HEK293 (cell line): Measurements from ENCODE around the gene ZNF79.

Experiments used
- CTCF ChIA-PET: fragments of 350-600 bp; formaldehyde crosslinking; extraction: SDS; loops from one replicate; lab custom pipeline; 2021; ENCODE audit warnings: antibody characterized with exemption; lab: Yijun Ruan, JAX
- POLR2A ChIA-PET: fragments of 300-600 bp; formaldehyde crosslinking; extraction: SDS; loops from one replicate; lab custom pipeline; 2020; ENCODE audit warnings: antibody characterized with exemption, inconsistent platforms; lab: Yijun Ruan, JAX
- H3K27ac ChIP-seq: fragments of 200-500 bp; sonication (Bioruptor generic); 2 replicates; pipeline ENCODE4 v1.5.1; 2014; ENCODE audit warnings: low read depth, low read length, control low read depth, inconsistent platforms; ENCODE audit errors: extremely low read depth
- H3K36me3 ChIP-seq, 2 experiments: fragments of 200-500 bp in 1 of 2; sonication (Bioruptor generic) in 1 of 2; 1 replicate in 1 of 2; 2 replicates in 1 of 2; pipeline ENCODE4 v1.5.1; 2014 to 2017; ENCODE audit warnings: inconsistent platforms in 2 of 2, low read length in 2 of 2; ENCODE audit not compliant: control insufficient read depth in 2 of 2, insufficient read depth in 1 of 2
- H3K4me1 ChIP-seq: fragments of 200-500 bp; sonication (Bioruptor generic); 2 replicates; pipeline ENCODE4 v1.5.1; 2014; ENCODE audit warnings: mild to moderate bottlenecking, low read length, inconsistent platforms; ENCODE audit not compliant: control insufficient read depth, insufficient read depth
- H3K4me3 ChIP-seq: 2 replicates; pipeline ENCODE4 v1.5.1; 2011; ENCODE audit warnings: low read depth, mild to moderate bottlenecking, control low read depth, low read length, moderate library complexity
- H3K9me3 ChIP-seq: fragments of 200-500 bp; sonication (Bioruptor generic); 2 replicates; pipeline ENCODE4 v1.5.1; 2014; ENCODE audit warnings: low read depth, low read length, inconsistent platforms; ENCODE audit not compliant: control insufficient read depth, insufficient read depth
- BCL6B ChIP-seq: fragments of 450-650 bp; formaldehyde crosslinking; IDR thresholded peaks from 2 replicates; pipeline ENCODE4 v1.5.1; 2017; ENCODE audit warnings: missing biosample characterization, missing genetic modification characterization
- ELK4 ChIP-seq: IDR thresholded peaks from 2 replicates; pipeline ENCODE4 v1.6.1; 2011; ENCODE audit warnings: mild to moderate bottlenecking, low read depth, low read length, borderline replicate concordance
- RBAK ChIP-seq: fragments of 450-650 bp; formaldehyde crosslinking; IDR thresholded peaks from 2 replicates; pipeline ENCODE4 v1.5.1; 2016; ENCODE audit warnings: missing biosample characterization, missing genetic modification characterization
- ZBTB26 ChIP-seq: fragments of 450-650 bp; formaldehyde crosslinking; optimal IDR thresholded peaks from 2 replicates; pipeline ENCODE3; 2016; ENCODE audit warnings: missing biosample characterization, mild to moderate bottlenecking, missing genetic modification characterization
- ZFP3 ChIP-seq: fragments of 450-650 bp; formaldehyde crosslinking; IDR thresholded peaks from 2 replicates; pipeline ENCODE4 v1.5.1; 2016; ENCODE audit warnings: low read depth, missing biosample characterization, missing genetic modification characterization
- ZFP69B ChIP-seq: fragments of 450-650 bp; formaldehyde crosslinking; IDR thresholded peaks from 2 replicates; pipeline ENCODE4 v1.5.1; 2016; ENCODE audit warnings: missing biosample characterization, missing genetic modification characterization
- ZNF175 ChIP-seq: fragments of 450-650 bp; formaldehyde crosslinking; IDR thresholded peaks from 2 replicates; pipeline ENCODE4 v1.5.1; 2016; ENCODE audit warnings: missing biosample characterization, missing genetic modification characterization
- ZNF292 ChIP-seq: fragments of 450-650 bp; formaldehyde crosslinking; IDR thresholded peaks from 2 replicates; pipeline ENCODE4 v1.5.1; 2016; ENCODE audit warnings: low read depth, missing biosample characterization, missing genetic modification characterization, borderline replicate concordance
- ZNF311 ChIP-seq: fragments of 450-650 bp; formaldehyde crosslinking; IDR thresholded peaks from 2 replicates; pipeline ENCODE4 v1.5.1; 2017; ENCODE audit warnings: missing biosample characterization, missing genetic modification characterization, borderline replicate concordance
- ZNF423 ChIP-seq: fragments of 450-650 bp; formaldehyde crosslinking; IDR thresholded peaks from 2 replicates; pipeline ENCODE4 v1.5.1; 2016; ENCODE audit warnings: missing biosample characterization, missing genetic modification characterization
- ZNF510 ChIP-seq: fragments of 450-650 bp; formaldehyde crosslinking; IDR thresholded peaks from 2 replicates; pipeline ENCODE4 v1.5.1; 2018; ENCODE audit warnings: mild to moderate bottlenecking, missing genetic modification characterization, missing biosample characterization; ENCODE audit not compliant: insufficient replicate concordance
- ZNF555 ChIP-seq: fragments of 450-650 bp; formaldehyde crosslinking; conservative IDR thresholded peaks from 2 replicates; pipeline ENCODE4 v1.5.1; 2017; ENCODE audit warnings: missing biosample characterization, mild to moderate bottlenecking, missing genetic modification characterization, inconsistent platforms
- ZNF580 ChIP-seq: fragments of 450-650 bp; formaldehyde crosslinking; IDR thresholded peaks from 2 replicates; pipeline ENCODE4 v1.5.1; 2016; ENCODE audit warnings: missing biosample characterization, missing genetic modification characterization
- ZNF629 ChIP-seq: fragments of 450-650 bp; formaldehyde crosslinking; IDR thresholded peaks from 2 replicates; pipeline ENCODE4 v1.5.1; 2017; ENCODE audit warnings: missing biosample characterization, missing genetic modification characterization
- ZSCAN30 ChIP-seq: fragments of 450-650 bp; IDR thresholded peaks from 2 replicates; pipeline ENCODE4 v1.5.1; 2018; ENCODE audit warnings: missing biosample characterization, mild to moderate bottlenecking, missing genetic modification characterization, moderate library complexity

ZNF79 gene

GRCh38 chr9:127473932-127474331 lies 49.8 kb downstream of the ZNF79 start:
- TF ChIP-seq RBAK (tag by site-specific recombination) (no peak), BCL6B (tag by site-specific recombination) (no peak), ZNF292 (tag by site-specific recombination) (no peak), ZNF580 (tag by site-specific recombination) (no peak), ZNF510 (tag by site-specific recombination) (no peak), ELK4 (no peak), ZNF175 (tag by site-specific recombination) (no peak), ZNF555 (tag by site-specific recombination) (no peak), ZNF423 (tag by site-specific recombination) (no peak)
- H3K9me3 ChIP-seq, result no peaks in the 10 kb centered on the region
- ChIA-PET CTCF (interaction anchor here (0.5 to 1.1 kb wide), 4 partner anchors 21 to 282 kb away, joined by 3 read pairs; no protein-coding TSS in a partner anchor), POLR2A (interaction anchor here (0.7 to 1.8 kb wide), 2 partner anchors 17 to 22 kb away, joined by 5 to 6 read pairs; partner anchors contain the start of genes LRSAM1 and RPL12)
- H3K4me1 ChIP-seq, result no peaks in the 10 kb centered on the region
- H3K4me3 ChIP-seq, result no peak overlapping the region
- no peak overlapping the region for H3K27ac ChIP-seq
- peaks cover 0 to 17% of the 10 kb centered on the region in 2 experiments; a peak in 2 of 3 replicates for H3K36me3 ChIP-seq

- no peak overlapping the region for H3K4me3 ChIP-seq
- ChIA-PET POLR2A (interaction anchor here (1.8 kb wide), 1 partner anchor 23 kb away, joined by 5 read pairs; the partner anchor contains the start of genes LRSAM1 and RPL12), CTCF (interaction anchor here (0.5 to 1.1 kb wide), 3 partner anchors 177 to 283 kb away, joined by 3 read pairs; no protein-coding TSS in a partner anchor)
- H3K4me1 ChIP-seq, result no peaks in the 10 kb centered on the region
- TF ChIP-seq ZFP3, result no peak
- TF ChIP-seq ZNF629 (tag by site-specific recombination), result no peak
- TF ChIP-seq ZBTB26 (tag by site-specific recombination), result no peak
- TF ChIP-seq ZNF311 (tag by site-specific recombination), result no peak
- no peak for TF ChIP-seq ZNF292 (tag by site-specific recombination)
- no peak for TF ChIP-seq ZFP69B (tag by site-specific recombination)
- H3K36me3 ChIP-seq, result peaks cover 0 to 23% of the 10 kb centered on the region in 2 experiments; a peak in 2 of 3 replicates
- no peak overlapping the region for H3K27ac ChIP-seq
- H3K9me3 ChIP-seq, result no peaks in the 10 kb centered on the region
These were observed 50.4 kb downstream of the ZNF79 start for GRCh38 chr9:127474592-127474991.

- peaks cover 0 to 49% of the 10 kb centered on the region in 2 experiments; a peak in 2 of 3 replicates for H3K36me3 ChIP-seq
- CTCF ChIA-PET, result interaction anchor here (0.7 to 1.0 kb wide), 2 partner anchors 265 to 313 kb away, joined by 3 to 4 read pairs; no protein-coding TSS in a partner anchor
- H3K9me3 ChIP-seq, result no peaks in the 10 kb centered on the region
- no peaks in the 10 kb centered on the region for H3K4me1 ChIP-seq
- TF ChIP-seq ZSCAN30, result no peak
- TF ChIP-seq, all 188 proteins: peak for 0
- Histone ChIP-seq H3K4me3 (no peak overlapping the region), H3K27ac (no peak overlapping the region)
- POLR2A ChIA-PET, result no interaction called here
These were observed 55.4 kb downstream of the ZNF79 start for GRCh38 chr9:127479507-127480081.
